Natural killer cell (primary cell): ENCODE data around the gene XIRP1. TPM values are rescaled to one million over a fixed set of nuclear protein-coding genes. Genes with fewer than 3 reads are reported as not detected.

Experiments
- ATAC-seq, 3 donors: fragments of 150-1000 bp in 2 of 3; fragments of 200-7000 bp in 1 of 3; cut with Tn5 transposase; 1 replicate in 1 of 3; 2 replicates in 2 of 3; pipeline ENCODE4 v1.10.0; 2021; ENCODE audit warnings: mild to moderate bottlenecking in 2 of 3, moderate library complexity in 2 of 3
- DNase-seq, 2 donors: peaks; one replicate each; pipeline versions ENCODE4 v3.0.0 to v3.0.0-alpha.2; 2013 to 2021; ENCODE audit warnings: mixed read lengths in 1 of 2
- H3K27ac ChIP-seq: one replicate; pipeline ENCODE4 v1.5.1; 2013; ENCODE audit warnings: mild to moderate bottlenecking, low read length
- H3K27me3 ChIP-seq: one replicate; pipeline ENCODE4 v1.6.1; 2013; ENCODE audit warnings: low read length; ENCODE audit not compliant: control insufficient read depth, insufficient read depth
- H3K36me3 ChIP-seq: one replicate; pipeline ENCODE4 v1.6.1; 2013; ENCODE audit warnings: low read length; ENCODE audit not compliant: control insufficient read depth, insufficient read depth
- H3K4me1 ChIP-seq: one replicate; pipeline ENCODE4 v1.6.1; 2013; ENCODE audit warnings: low read length; ENCODE audit not compliant: control insufficient read depth, insufficient read depth
- H3K4me3 ChIP-seq: one replicate; pipeline ENCODE4 v1.5.1; 2013; ENCODE audit warnings: low read length
- H3K9me3 ChIP-seq: one replicate; pipeline ENCODE4 v1.6.1; 2013; ENCODE audit warnings: low read length; ENCODE audit not compliant: control insufficient read depth, insufficient read depth
- H3K27ac Mint-ChIP-seq, 2 donors: one replicate each; pipeline ENCODE4 v1.8.0; 2022; ENCODE audit warnings: mild to moderate bottlenecking in 2 of 2, mixed read lengths in 2 of 2, moderate library complexity in 1 of 2
- H3K27me3 Mint-ChIP-seq, 2 donors: one replicate each; pipeline ENCODE4 v1.8.0; 2022; ENCODE audit warnings: low read depth in 2 of 2, mixed read lengths in 2 of 2
- H3K36me3 Mint-ChIP-seq: one replicate; pipeline ENCODE4 v1.8.0; 2022; ENCODE audit warnings: mixed read lengths
- H3K4me1 Mint-ChIP-seq, 2 donors: one replicate each; pipeline ENCODE4 v1.8.0; 2022; ENCODE audit warnings: mixed read lengths in 2 of 2
- H3K4me3 Mint-ChIP-seq: one replicate; pipeline ENCODE4 v1.8.0; 2022; ENCODE audit warnings: mild to moderate bottlenecking, moderate library complexity, mixed read lengths
- H3K9me3 Mint-ChIP-seq, 2 donors: one replicate each; pipeline ENCODE4 v1.8.0; 2022; ENCODE audit warnings: mixed read lengths in 2 of 2
- CTCF ChIP-seq: fragments of 200-600 bp; IDR thresholded peaks from one replicate; pipeline ENCODE4 v1.8.0; 2022; ENCODE audit warnings: antibody characterized with exemption
- WGBS: methylation state at CpG from one replicate; pipeline ENCODE4 v1.1.7; 2013; ENCODE audit warnings: missing lambda C conversion rate; ENCODE audit not compliant: insufficient coverage; 5-methylcytosine and 5-hydroxymethylcytosine counted together
- intact Hi-C: fragments of 100-400 bp; cut with micrococcal nuclease; formaldehyde crosslinking; loops from one replicate; pipeline ENCODE4 v1.14.2; 2022
- total RNA-seq, 4 donors: library from RNA; stranded (reverse); fragments of 120-200 nt in 1 of 4; gene quantifications; one replicate each; pipeline versions ENCODE4 v1.2.3 to v1.2.4, GENCODE V29; 2013 to 2022

Gene XIRP1
- total RNA-seq, 3 donors from 2014 or later (not counting 1 experiment from before 2014, with no cell fraction given): 0.14 to 0.40 (median 0.24) TPM

- Mint-ChIP-seq H3K27me3 (peaks cover 0 to 3% of the 10 kb centered on the region in 2 donors), H3K4me3 (no peak overlapping the region), H3K9me3 (no peaks in the 10 kb centered on the region), H3K4me1 (peaks cover 18 to 20% of the 10 kb centered on the region in 2 donors), H3K36me3 (no peaks in the 10 kb centered on the region), H3K27ac (no peak overlapping the region)
- DNase-seq (no peak), ATAC-seq (no peak)
- no peak for TF ChIP-seq CTCF
- no peaks in the 10 kb centered on the region for H3K27me3 ChIP-seq
- peaks cover 16% of the 10 kb centered on the region for H3K4me1 ChIP-seq
- no peaks in the 10 kb centered on the region for H3K9me3 ChIP-seq
- whole genome bisulfite sequencing: 96% methylated on average over 4 of the region's 4 CpGs
- no peak overlapping the region for H3K27ac ChIP-seq
- no peaks in the 10 kb centered on the region for H3K36me3 ChIP-seq
- no peak overlapping the region for H3K4me3 ChIP-seq
- intact Hi-C loops: loop anchor here (10.0 kb wide), 1 partner anchor 80 kb away; the partner anchor contains the start of genes GORASP1 and TTC21A
Measured at GRCh38 chr3:39184968-39185285, 7.5 kb downstream of the XIRP1 start.

GRCh38 chr3:39184081-39184967 is 8.1 kb downstream of the XIRP1 start:
- H3K27me3 ChIP-seq: no peaks in the 10 kb centered on the region
- H3K27ac ChIP-seq: no peak overlapping the region
- H3K4me1 ChIP-seq: peaks cover 13% of the 10 kb centered on the region
- no peaks in the 10 kb centered on the region for H3K9me3 ChIP-seq
- no peak overlapping the region for H3K4me3 ChIP-seq
- H3K27ac Mint-ChIP-seq: no peak overlapping the region
- DNase-seq (no peak), ATAC-seq (no peak)
- intact Hi-C loops: loop anchor here (10.0 kb wide), 1 partner anchor 80 kb away; the partner anchor contains the start of genes GORASP1 and TTC21A
- no peaks in the 10 kb centered on the region for H3K36me3 Mint-ChIP-seq
- no peak for TF ChIP-seq CTCF
- H3K36me3 ChIP-seq: no peaks in the 10 kb centered on the region
- H3K4me1 Mint-ChIP-seq: peaks cover 17 to 18% of the 10 kb centered on the region in 2 donors
- H3K27me3 Mint-ChIP-seq: peaks cover 0 to 4% of the 10 kb centered on the region in 2 donors
- no peak overlapping the region for H3K4me3 Mint-ChIP-seq
- 89% methylated on average over 12 of the region's 12 CpGs for WGBS
- no peaks in the 10 kb centered on the region for H3K9me3 Mint-ChIP-seq

GRCh38 chr3:39183211-39184080 is 8.9 kb downstream of the XIRP1 start:
- Histone ChIP-seq H3K36me3 (no peaks in the 10 kb centered on the region), H3K4me3 (no peak overlapping the region), H3K27ac (no peak overlapping the region), H3K27me3 (no peaks in the 10 kb centered on the region), H3K9me3 (no peaks in the 10 kb centered on the region), H3K4me1 (peaks cover 17% of the 10 kb centered on the region)
- intact Hi-C loops: loop anchor here (10.0 kb wide), 1 partner anchor 79 kb away; the partner anchor contains the start of genes GORASP1 and TTC21A
- 84% methylated on average over 12 of the region's 12 CpGs for WGBS
- Mint-ChIP-seq H3K36me3 (no peaks in the 10 kb centered on the region), H3K4me3 (no peak overlapping the region), H3K27ac (no peak overlapping the region), H3K9me3 (no peaks in the 10 kb centered on the region), H3K27me3 (peaks cover 0 to 8% of the 10 kb centered on the region in 2 donors), H3K4me1 (peaks cover 23 to 25% of the 10 kb centered on the region in 2 donors)
- ATAC-seq: no peak
- DNase-seq: no peak
- no peak for TF ChIP-seq CTCF
